Measurements from ENCODE around the gene RTP2.

The RTP2 gene

DNA sequence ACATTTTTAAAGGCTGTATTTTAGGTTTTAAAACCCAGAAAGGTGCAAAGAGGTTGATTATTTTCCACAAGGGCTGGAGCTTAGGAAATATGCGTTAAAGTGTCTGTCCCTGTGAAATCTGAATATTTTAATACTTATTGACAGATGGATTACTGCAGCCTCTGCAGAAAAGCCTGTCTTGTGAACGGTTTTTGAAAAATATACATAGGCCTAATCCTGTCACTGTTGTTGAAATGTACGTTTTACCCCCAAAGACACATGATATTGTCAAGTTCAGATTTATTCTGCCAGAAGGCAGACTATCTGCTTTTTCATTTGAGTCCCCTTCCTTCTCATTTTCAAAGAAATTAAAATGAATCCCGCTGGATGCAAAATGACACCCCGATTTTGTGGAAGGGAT lies 45.1 kb upstream of the RTP2 start:
- H3K4me1 ChIP-seq (ENCODE audit: control insufficient read depth, insufficient read depth, low read depth, low read length), result peaks cover 3% of the 10 kb centered on the region
- 53% methylated on average over 5 of the region's 5 CpGs for WGBS
- H3K14ac ChIP-seq (ENCODE audit: low read length in 2 of 2), result no peak overlapping the region

GRCh38 chr3:187746442-187747281 lies 44.3 kb upstream of the RTP2 start:
- H3K27ac ChIP-seq (ENCODE audit: low read length, poor library complexity, severe bottlenecking), result no peak overlapping the region
- no peak overlapping the region for H4K91ac ChIP-seq (ENCODE audit: low read length)
- no peak overlapping the region for H2BK15ac ChIP-seq (ENCODE audit: low read depth, poor library complexity, severe bottlenecking)
- H3K4ac ChIP-seq (ENCODE audit: low read depth in 1 of 2, low read length in 2 of 2), result no peak overlapping the region
- no peak overlapping the region for H3K4me2 ChIP-seq (ENCODE audit: low read length, poor library complexity, severe bottlenecking)
- H3K14ac ChIP-seq (ENCODE audit: low read length in 2 of 2), result no peak overlapping the region
- H3K36me3 ChIP-seq (ENCODE audit: control insufficient read depth in 1 of 2, insufficient read depth in 2 of 2, low read depth in 1 of 2, low read length in 2 of 2), result no peaks in the 10 kb centered on the region
- no peak overlapping the region for H3K23ac ChIP-seq (ENCODE audit: low read length in 2 of 2)
- no peaks in the 10 kb centered on the region for H3K9me3 ChIP-seq (ENCODE audit: control insufficient read depth, low read length)
- H3K27me3 ChIP-seq (ENCODE audit: control insufficient read depth in 1 of 2, insufficient read depth in 1 of 2, low read length in 2 of 2), result no peaks in the 10 kb centered on the region
- peak; percentile 72 for DNase-seq
- H4K8ac ChIP-seq (ENCODE audit: low read length), result no peak overlapping the region
- peaks cover 4% of the 10 kb centered on the region for H3K4me1 ChIP-seq (ENCODE audit: control insufficient read depth, insufficient read depth, low read depth, low read length)
- WGBS, result 33% methylated on average over 3 of the region's 10 CpGs
- H2BK5ac ChIP-seq (ENCODE audit: low read depth, low read length, poor library complexity, severe bottlenecking), result no peak overlapping the region
- H3K79me1 ChIP-seq (replicated peaks; ENCODE audit: low read length, poor library complexity, severe bottlenecking), result peaks cover 3% of the 10 kb centered on the region
- no peak overlapping the region for H3K18ac ChIP-seq (ENCODE audit: low read depth in 1 of 2, low read length in 2 of 2)
- no peak overlapping the region for H2AFZ ChIP-seq (ENCODE audit: low read depth, low read length)
- H2BK120ac ChIP-seq (ENCODE audit: low read depth, low read length), result no peak overlapping the region
- peak overlapping the region in 1 of 2 experiments; percentile 92 for H3K4me3 ChIP-seq (ENCODE audit: insufficient read depth in 1 of 2, low read depth in 1 of 2, low read length in 2 of 2)
- H2BK12ac ChIP-seq (ENCODE audit: low read length in 2 of 2), result no peak overlapping the region
- no peak overlapping the region for H2AK5ac ChIP-seq (ENCODE audit: low read length, severe bottlenecking)
- H3K9ac ChIP-seq (ENCODE audit: low read length), result peak overlapping the region; percentile 100

More for the DNA sequence above, 45.1 kb upstream of the RTP2 start:
- no peak overlapping the region for H2BK5ac ChIP-seq (ENCODE audit: low read depth, low read length, poor library complexity, severe bottlenecking)
- peaks cover under 1% of the 10 kb centered on the region for H3K79me1 ChIP-seq (replicated peaks; ENCODE audit: low read length, poor library complexity, severe bottlenecking)
- no peak overlapping the region for H4K91ac ChIP-seq (ENCODE audit: low read length)
- H3K36me3 ChIP-seq (ENCODE audit: control insufficient read depth in 1 of 2, insufficient read depth in 2 of 2, low read depth in 1 of 2, low read length in 2 of 2), result no peaks in the 10 kb centered on the region
- no peak overlapping the region for H2BK15ac ChIP-seq (ENCODE audit: low read depth, poor library complexity, severe bottlenecking)
- DNase-seq, result no peak
- no peak overlapping the region for H3K18ac ChIP-seq (ENCODE audit: low read depth in 1 of 2, low read length in 2 of 2)
- no peaks in the 10 kb centered on the region for H3K9me3 ChIP-seq (ENCODE audit: control insufficient read depth, low read length)
- H2AFZ ChIP-seq (ENCODE audit: low read depth, low read length), result no peak overlapping the region
- H2BK12ac ChIP-seq (ENCODE audit: low read length in 2 of 2), result no peak overlapping the region
- no peak overlapping the region for H3K27ac ChIP-seq (ENCODE audit: low read length, poor library complexity, severe bottlenecking)
- H3K27me3 ChIP-seq (ENCODE audit: control insufficient read depth in 1 of 2, insufficient read depth in 1 of 2, low read length in 2 of 2), result no peaks in the 10 kb centered on the region
- no peak overlapping the region for H3K4me3 ChIP-seq (ENCODE audit: insufficient read depth in 1 of 2, low read depth in 1 of 2, low read length in 2 of 2)
- H4K8ac ChIP-seq (ENCODE audit: low read length), result no peak overlapping the region
- H2AK5ac ChIP-seq (ENCODE audit: low read length, severe bottlenecking), result no peak overlapping the region
- peak overlapping the region; percentile 100 for H3K9ac ChIP-seq (ENCODE audit: low read length)
- no peak overlapping the region for H3K23ac ChIP-seq (ENCODE audit: low read length in 2 of 2)
- no peak overlapping the region for H3K4ac ChIP-seq (ENCODE audit: low read depth in 1 of 2, low read length in 2 of 2)
- H3K4me2 ChIP-seq (ENCODE audit: low read length, poor library complexity, severe bottlenecking), result no peak overlapping the region
- H2BK120ac ChIP-seq (ENCODE audit: low read depth, low read length), result no peak overlapping the region

DNA sequence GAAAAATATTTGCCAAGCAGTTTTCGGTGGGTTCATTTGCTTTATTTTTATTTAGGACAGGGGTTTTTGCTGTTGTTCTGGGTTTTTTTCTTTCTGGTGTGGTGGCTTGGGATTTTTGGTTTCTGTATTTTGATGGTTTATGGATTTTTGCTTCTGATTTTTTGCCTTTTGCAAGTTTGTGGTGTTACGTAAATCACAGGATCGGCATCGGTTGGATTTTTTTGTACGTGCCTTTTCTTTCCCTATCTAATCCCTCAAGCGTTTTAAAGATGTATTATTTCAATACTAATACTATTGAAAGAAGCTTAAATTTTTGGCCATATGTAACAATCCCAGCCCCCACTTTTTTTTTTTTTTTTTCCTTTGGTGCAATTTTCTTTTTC lies 43.7 kb upstream of the RTP2 start:
- Histone ChIP-seq H2BK120ac (ENCODE audit: low read depth, low read length) (no peak overlapping the region), H3K9ac (ENCODE audit: low read length) (peak overlapping the region; percentile 100), H3K18ac (ENCODE audit: low read depth in 1 of 2, low read length in 2 of 2) (no peak overlapping the region), H3K79me1 (replicated peaks; ENCODE audit: low read length, poor library complexity, severe bottlenecking) (peaks cover 4% of the 10 kb centered on the region), H2BK15ac (ENCODE audit: low read depth, poor library complexity, severe bottlenecking) (no peak overlapping the region), H3K36me3 (ENCODE audit: control insufficient read depth in 1 of 2, insufficient read depth in 2 of 2, low read depth in 1 of 2, low read length in 2 of 2) (no peaks in the 10 kb centered on the region), H2BK5ac (ENCODE audit: low read depth, low read length, poor library complexity, severe bottlenecking) (peak overlapping the region; percentile 47), H3K23ac (ENCODE audit: low read length in 2 of 2) (no peak overlapping the region), H3K14ac (ENCODE audit: low read length in 2 of 2) (no peak overlapping the region), H2AK5ac (ENCODE audit: low read length, severe bottlenecking) (no peak overlapping the region), H3K4me3 (ENCODE audit: insufficient read depth in 1 of 2, low read depth in 1 of 2, low read length in 2 of 2) (peak overlapping the region in 1 of 2 experiments; percentile 92), H2AFZ (ENCODE audit: low read depth, low read length) (no peak overlapping the region), H3K4me1 (ENCODE audit: control insufficient read depth, insufficient read depth, low read depth, low read length) (peaks cover 7% of the 10 kb centered on the region), H3K27ac (ENCODE audit: low read length, poor library complexity, severe bottlenecking) (peak overlapping the region; percentile 66), H3K4ac (ENCODE audit: low read depth in 1 of 2, low read length in 2 of 2) (no peak overlapping the region), H4K91ac (ENCODE audit: low read length) (no peak overlapping the region), H3K27me3 (ENCODE audit: control insufficient read depth in 1 of 2, insufficient read depth in 1 of 2, low read length in 2 of 2) (no peaks in the 10 kb centered on the region), H4K8ac (ENCODE audit: low read length) (no peak overlapping the region), H3K4me2 (ENCODE audit: low read length, poor library complexity, severe bottlenecking) (peak overlapping the region; percentile 67), H2BK12ac (ENCODE audit: low read length in 2 of 2) (no peak overlapping the region), H3K9me3 (ENCODE audit: control insufficient read depth, low read length) (no peaks in the 10 kb centered on the region)
- no peak for DNase-seq
- 22% methylated on average over 1 of the region's 6 CpGs for WGBS

- Histone ChIP-seq H3K4me2 (ENCODE audit: low read length, poor library complexity, severe bottlenecking) (peak within 1 kb of the TSS; percentile 75), H3K9ac (ENCODE audit: low read length) (peak within 1 kb of the TSS; percentile 100), H3K4me1 (ENCODE audit: control insufficient read depth, insufficient read depth, low read depth, low read length) (peaks cover 8% of the 10 kb centered on the region), H3K27me3 (ENCODE audit: control insufficient read depth in 1 of 2, insufficient read depth in 1 of 2, low read length in 2 of 2) (no peaks in the 10 kb centered on the region), H2BK5ac (ENCODE audit: low read depth, low read length, poor library complexity, severe bottlenecking) (peak within 1 kb of the TSS; percentile 100), H3K9me3 (ENCODE audit: control insufficient read depth, low read length) (no peaks in the 10 kb centered on the region), H3K36me3 (ENCODE audit: control insufficient read depth in 1 of 2, insufficient read depth in 2 of 2, low read depth in 1 of 2, low read length in 2 of 2) (no peaks in the 10 kb centered on the region), H3K4me3 (ENCODE audit: insufficient read depth in 1 of 2, low read depth in 1 of 2, low read length in 2 of 2) (peak within 1 kb of the TSS; percentile 68 to 92), H3K23ac (ENCODE audit: low read length in 2 of 2) (peak within 1 kb of the TSS in 1 of 2 experiments; percentile 90), H3K14ac (ENCODE audit: low read length in 2 of 2) (peak within 1 kb of the TSS; percentile 37 to 43), H2BK120ac (ENCODE audit: low read depth, low read length) (peak within 1 kb of the TSS; percentile 96), H3K79me1 (replicated peaks; ENCODE audit: low read length, poor library complexity, severe bottlenecking) (peaks cover 4% of the 10 kb centered on the region), H4K8ac (ENCODE audit: low read length) (peak within 1 kb of the TSS; percentile 96), H3K4ac (ENCODE audit: low read depth in 1 of 2, low read length in 2 of 2) (peak within 1 kb of the TSS; percentile 52 to 92), H4K91ac (ENCODE audit: low read length) (peak within 1 kb of the TSS; percentile 96), H3K27ac (ENCODE audit: low read length, poor library complexity, severe bottlenecking) (peak within 1 kb of the TSS; percentile 97), H2AFZ (ENCODE audit: low read depth, low read length) (no peak within 1 kb of the TSS), H2AK5ac (ENCODE audit: low read length, severe bottlenecking) (no peak within 1 kb of the TSS), H2BK12ac (ENCODE audit: low read length in 2 of 2) (peak within 1 kb of the TSS; percentile 62 to 77), H2BK15ac (ENCODE audit: low read depth, poor library complexity, severe bottlenecking) (peak within 1 kb of the TSS; percentile 94), H3K18ac (ENCODE audit: low read depth in 1 of 2, low read length in 2 of 2) (peak within 1 kb of the TSS; percentile 88 to 95)
- DNase-seq, result peak; percentile 99
- WGBS, result under 1% methylated on average over 37 of the region's 40 CpGs
Observed at GRCh38 chr3:187745201-187746058, 43.1 kb upstream of the RTP2 start, which contains the start of gene BCL6. BCL6 (minus strand) TSS chr3:187745468; CDS start chr3:187733693, 11,775 bp downstream.

All from mesenchymal stem cell (in vitro differentiated cells and primary cell).